ENCODE data around the gene ZNF248. TPM values are rescaled to one million over a fixed set of nuclear protein-coding genes. Genes with fewer than 3 reads are reported as not detected.
A peak's percentile ranks its signal among the peaks of the same experiment; 100 is the strongest.

Gene ZNF248
- total and polyA plus RNA-seq, 9 of the 15 experiments (the other 6 are each of a cell fraction or from before 2014, with no cell fraction given): 4.5 to 16.5 (median 10.2) TPM

- TF ChIP-seq E2F5 (CRISPR knock-in tag; IDR thresholded peaks at IDR 0.05) (no peak), CHCHD3 (CRISPR knock-in tag; IDR thresholded peaks at IDR 0.05) (no peak), POLR2H (tag; IDR thresholded peaks at IDR 0.05; ENCODE audit: low read depth) (peak; percentile 76), ZBED1 (IDR thresholded peaks at IDR 0.05) (0 out of 2 replicates have a peak, but pooled peaks have one; percentile 34), ZNF586 (CRISPR knock-in tag; conservative IDR thresholded peaks at IDR 0.05) (no peak), CREBBP (IDR thresholded peaks at IDR 0.05; ENCODE audit: low read depth, low read length) (no peak), AFF4 (CRISPR knock-in tag; IDR thresholded peaks at IDR 0.05) (peak; percentile 63; the same call in 1 of the 2 replicates), BRF1 (IDR thresholded peaks at IDR 0.05; ENCODE audit: borderline replicate concordance, extremely low read depth, insufficient read length) (no peak), SMARCE1 (IDR thresholded peaks at IDR 0.05) (no peak), SP1 (CRISPR knock-in tag; IDR thresholded peaks at IDR 0.05) (peak; percentile 58; the same call in 1 of the 2 replicates), CAMTA2 (CRISPR knock-in tag; conservative IDR thresholded peaks at IDR 0.05) (no peak)
- TF ChIP-seq, protein P1, sequence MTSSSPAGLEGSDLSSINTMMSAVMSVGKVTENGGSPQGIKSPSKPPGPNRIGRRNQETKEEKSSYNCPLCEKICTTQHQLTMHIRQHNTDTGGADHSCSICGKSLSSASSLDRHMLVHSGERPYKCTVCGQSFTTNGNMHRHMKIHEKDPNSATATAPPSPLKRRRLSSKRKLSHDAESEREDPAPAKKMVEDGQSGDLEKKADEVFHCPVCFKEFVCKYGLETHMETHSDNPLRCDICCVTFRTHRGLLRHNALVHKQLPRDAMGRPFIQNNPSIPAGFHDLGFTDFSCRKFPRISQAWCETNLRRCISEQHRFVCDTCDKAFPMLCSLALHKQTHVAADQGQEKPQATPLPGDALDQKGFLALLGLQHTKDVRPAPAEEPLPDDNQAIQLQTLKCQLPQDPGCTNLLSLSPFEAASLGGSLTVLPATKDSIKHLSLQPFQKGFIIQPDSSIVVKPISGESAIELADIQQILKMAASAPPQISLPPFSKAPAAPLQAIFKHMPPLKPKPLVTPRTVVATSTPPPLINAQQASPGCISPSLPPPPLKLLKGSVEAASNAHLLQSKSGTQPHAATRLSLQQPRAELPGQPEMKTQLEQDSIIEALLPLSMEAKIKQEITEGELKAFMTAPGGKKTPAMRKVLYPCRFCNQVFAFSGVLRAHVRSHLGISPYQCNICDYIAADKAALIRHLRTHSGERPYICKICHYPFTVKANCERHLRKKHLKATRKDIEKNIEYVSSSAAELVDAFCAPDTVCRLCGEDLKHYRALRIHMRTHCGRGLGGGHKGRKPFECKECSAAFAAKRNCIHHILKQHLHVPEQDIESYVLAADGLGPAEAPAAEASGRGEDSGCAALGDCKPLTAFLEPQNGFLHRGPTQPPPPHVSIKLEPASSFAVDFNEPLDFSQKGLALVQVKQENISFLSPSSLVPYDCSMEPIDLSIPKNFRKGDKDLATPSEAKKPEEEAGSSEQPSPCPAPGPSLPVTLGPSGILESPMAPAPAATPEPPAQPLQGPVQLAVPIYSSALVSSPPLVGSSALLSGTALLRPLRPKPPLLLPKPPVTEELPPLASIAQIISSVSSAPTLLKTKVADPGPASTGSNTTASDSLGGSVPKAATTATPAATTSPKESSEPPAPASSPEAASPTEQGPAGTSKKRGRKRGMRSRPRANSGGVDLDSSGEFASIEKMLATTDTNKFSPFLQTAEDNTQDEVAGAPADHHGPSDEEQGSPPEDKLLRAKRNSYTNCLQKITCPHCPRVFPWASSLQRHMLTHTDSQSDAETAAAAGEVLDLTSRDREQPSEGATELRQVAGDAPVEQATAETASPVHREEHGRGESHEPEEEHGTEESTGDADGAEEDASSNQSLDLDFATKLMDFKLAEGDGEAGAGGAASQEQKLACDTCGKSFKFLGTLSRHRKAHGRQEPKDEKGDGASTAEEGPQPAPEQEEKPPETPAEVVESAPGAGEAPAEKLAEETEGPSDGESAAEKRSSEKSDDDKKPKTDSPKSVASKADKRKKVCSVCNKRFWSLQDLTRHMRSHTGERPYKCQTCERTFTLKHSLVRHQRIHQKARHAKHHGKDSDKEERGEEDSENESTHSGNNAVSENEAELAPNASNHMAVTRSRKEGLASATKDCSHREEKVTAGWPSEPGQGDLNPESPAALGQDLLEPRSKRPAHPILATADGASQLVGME (CRISPR knock-in tag; IDR thresholded peaks at IDR 0.05): no peak
- TF ChIP-seq, protein P2, sequence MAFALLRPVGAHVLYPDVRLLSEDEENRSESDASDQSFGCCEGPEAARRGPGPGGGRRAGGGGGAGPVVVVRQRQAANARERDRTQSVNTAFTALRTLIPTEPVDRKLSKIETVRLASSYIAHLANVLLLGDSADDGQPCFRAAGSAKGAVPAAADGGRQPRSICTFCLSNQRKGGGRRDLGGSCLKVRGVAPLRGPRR (CRISPR knock-in tag; IDR thresholded peaks at IDR 0.05): no peak
- TF ChIP-seq, protein P3, sequence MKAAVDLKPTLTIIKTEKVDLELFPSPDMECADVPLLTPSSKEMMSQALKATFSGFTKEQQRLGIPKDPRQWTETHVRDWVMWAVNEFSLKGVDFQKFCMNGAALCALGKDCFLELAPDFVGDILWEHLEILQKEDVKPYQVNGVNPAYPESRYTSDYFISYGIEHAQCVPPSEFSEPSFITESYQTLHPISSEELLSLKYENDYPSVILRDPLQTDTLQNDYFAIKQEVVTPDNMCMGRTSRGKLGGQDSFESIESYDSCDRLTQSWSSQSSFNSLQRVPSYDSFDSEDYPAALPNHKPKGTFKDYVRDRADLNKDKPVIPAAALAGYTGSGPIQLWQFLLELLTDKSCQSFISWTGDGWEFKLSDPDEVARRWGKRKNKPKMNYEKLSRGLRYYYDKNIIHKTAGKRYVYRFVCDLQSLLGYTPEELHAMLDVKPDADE (conservative IDR thresholded peaks at IDR 0.05; ENCODE audit: control insufficient read depth, low read depth, low read length): 0 out of 2 replicates have a peak, but pooled peaks have one; percentile 4
These were observed at the start of gene ZNF248 (continued) for GRCh38 chr10:37857287-37858211.
